ENCODE data around the gene TMEM17. TPM values are rescaled to one million over a fixed set of nuclear protein-coding genes. Genes with fewer than 3 reads are reported as not detected.
A peak's percentile ranks its signal among the peaks of the same experiment; 100 is the strongest.

Gene TMEM17
- total and polyA plus RNA-seq, 2 of the 13 experiments (the other 11 are each of a cell fraction or from before 2014, with no cell fraction given): 0.22 to 0.50 TPM

DNA sequence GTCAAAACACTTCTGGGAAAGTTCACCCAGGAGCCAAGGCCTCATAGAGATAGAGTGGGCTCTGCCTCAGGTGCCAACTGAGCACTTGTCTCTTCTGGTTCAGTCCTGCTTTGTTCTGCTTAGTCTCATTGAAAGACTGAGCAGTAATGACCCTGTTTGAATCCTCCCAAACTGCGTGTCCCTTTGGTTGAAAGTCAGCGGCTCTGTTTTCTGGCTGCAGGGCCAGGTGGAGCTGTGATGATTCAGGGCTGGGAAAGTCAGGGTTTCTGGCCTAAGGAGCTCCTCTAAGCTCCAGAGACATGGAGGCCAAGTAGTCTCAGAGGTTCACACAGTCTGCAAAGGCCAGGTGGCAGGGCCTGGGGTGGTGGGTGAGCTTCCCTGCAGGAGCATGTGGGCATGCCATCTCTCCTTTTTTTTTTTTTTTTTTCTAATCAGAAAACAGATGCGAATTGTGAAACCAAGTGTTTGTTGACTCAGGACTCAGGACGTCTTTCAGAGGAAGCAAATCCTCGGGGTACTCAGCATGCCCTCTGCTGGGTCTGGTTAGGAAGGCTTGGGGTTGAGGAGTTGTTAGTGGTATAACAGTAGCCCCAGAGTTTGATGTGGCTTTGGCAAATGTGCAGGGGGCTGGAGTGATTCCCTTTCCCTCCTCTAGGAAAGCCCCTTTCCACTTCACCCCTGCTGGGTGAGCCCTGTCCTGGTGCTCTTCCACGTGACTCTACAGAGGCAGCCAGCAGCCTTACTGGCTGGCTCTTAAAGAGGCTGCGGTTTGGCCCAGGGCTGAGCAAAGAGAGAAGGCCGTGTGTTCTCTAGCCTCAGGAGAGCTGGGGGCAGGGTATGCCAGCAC lies 38.3 kb downstream of the TMEM17 start (continued):
- TF ChIP-seq, protein P1, sequence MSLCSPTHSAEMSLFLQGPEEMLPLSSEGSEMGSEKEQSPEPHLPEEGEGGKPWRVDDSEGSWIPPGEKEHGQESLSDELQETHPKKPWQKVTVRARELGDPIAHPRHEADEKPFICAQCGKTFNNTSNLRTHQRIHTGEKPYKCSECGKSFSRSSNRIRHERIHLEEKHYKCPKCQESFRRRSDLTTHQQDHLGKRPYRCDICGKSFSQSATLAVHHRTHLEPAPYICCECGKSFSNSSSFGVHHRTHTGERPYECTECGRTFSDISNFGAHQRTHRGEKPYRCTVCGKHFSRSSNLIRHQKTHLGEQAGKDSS (CRISPR knock-in tag; IDR thresholded peaks at IDR 0.05; ENCODE audit: borderline replicate concordance, low read depth): no peak
- no peak for TF ChIP-seq ARNT2 (CRISPR knock-in tag; IDR thresholded peaks at IDR 0.05; ENCODE audit: low read depth)
- no peak; the same call in 1 of the 2 replicates for TF ChIP-seq ZNF746 (CRISPR knock-in tag; IDR thresholded peaks at IDR 0.05)
- TF ChIP-seq ZNF253 (CRISPR knock-in tag; IDR thresholded peaks at IDR 0.05; ENCODE audit: borderline replicate concordance): no peak
- TF ChIP-seq GTF3A (CRISPR knock-in tag; conservative IDR thresholded peaks at IDR 0.05): no peak
- TF ChIP-seq RORA (CRISPR knock-in tag; IDR thresholded peaks at IDR 0.05): no peak
- TF ChIP-seq ZNF18 (CRISPR knock-in tag; IDR thresholded peaks at IDR 0.05; ENCODE audit: insufficient replicate concordance): peak; percentile 60
- TF ChIP-seq HOXA5 (CRISPR knock-in tag; IDR thresholded peaks at IDR 0.05): 0 out of 2 replicates have a peak, but pooled peaks have one; percentile 54
- TF ChIP-seq ZNF816 (CRISPR knock-in tag; IDR thresholded peaks at IDR 0.05; ENCODE audit: borderline replicate concordance): no peak
- no peak for TF ChIP-seq NCOA1 (CRISPR knock-in tag; IDR thresholded peaks at IDR 0.05)
- TF ChIP-seq MYNN (CRISPR knock-in tag; IDR thresholded peaks at IDR 0.05; ENCODE audit: low read depth): no peak
- peak; percentile 52; the same call in 1 of the 2 replicates for TF ChIP-seq ZNF263 (CRISPR knock-in tag; IDR thresholded peaks at IDR 0.05)
- TF ChIP-seq HDAC6 (IDR thresholded peaks at IDR 0.05; ENCODE audit: low read depth, low read length): no peak
- TF ChIP-seq ZSCAN29 (CRISPR knock-in tag; conservative IDR thresholded peaks at IDR 0.05): 0 out of 2 replicates have a peak, but pooled peaks have one; percentile 18
- no peak for TF ChIP-seq ATF7 (IDR thresholded peaks at IDR 0.05)
- no peak for TF ChIP-seq ATF7 (CRISPR knock-in tag; IDR thresholded peaks at IDR 0.05)
- no peak for TF ChIP-seq PHB2 (IDR thresholded peaks at IDR 0.05; ENCODE audit: partially characterized antibody)
- TF ChIP-seq IRF9 (CRISPR knock-in tag; IDR thresholded peaks at IDR 0.05; ENCODE audit: borderline replicate concordance): 0 out of 2 replicates have a peak, but pooled peaks have one; percentile 60
- peak; percentile 18; the same call in 1 of the 2 replicates for TF ChIP-seq NCOA2 (CRISPR knock-in tag; IDR thresholded peaks at IDR 0.05)
- TF ChIP-seq PPARG (CRISPR knock-in tag; conservative IDR thresholded peaks at IDR 0.05): no peak
- TF ChIP-seq USF2 (IDR thresholded peaks at IDR 0.05; ENCODE audit: low read depth, low read length): no peak
- TF ChIP-seq USF2 (CRISPR knock-in tag; IDR thresholded peaks at IDR 0.05; ENCODE audit: borderline replicate concordance): no peak
